Glutamatergic neuron (in vitro differentiated cells): Measurements from ENCODE around the gene MLLT3. TPM values are rescaled to one million over a fixed set of nuclear protein-coding genes. Genes with fewer than 3 reads are reported as not detected.

Source experiments
- DNase-seq: peaks from one replicate; pipeline ENCODE4 v3.0.0; 2022
- H3K27ac Mint-ChIP-seq: one replicate; pipeline ENCODE4 v1.8.0; 2020; ENCODE audit warnings: mild to moderate bottlenecking, mixed read lengths, inconsistent platforms; ENCODE audit not compliant: unreplicated experiment
- H3K27me3 Mint-ChIP-seq: one replicate; pipeline ENCODE4 v1.8.0; 2020; ENCODE audit warnings: mild to moderate bottlenecking, moderate library complexity, mixed read lengths, inconsistent platforms; ENCODE audit not compliant: unreplicated experiment
- H3K36me3 Mint-ChIP-seq: one replicate; pipeline ENCODE4 v1.8.0; 2020; ENCODE audit warnings: mild to moderate bottlenecking, mixed read lengths, inconsistent platforms; ENCODE audit not compliant: unreplicated experiment
- H3K4me1 Mint-ChIP-seq: one replicate; pipeline ENCODE4 v1.8.0; 2020; ENCODE audit warnings: mild to moderate bottlenecking, low read depth, mixed read lengths, inconsistent platforms; ENCODE audit not compliant: unreplicated experiment
- H3K4me3 Mint-ChIP-seq: one replicate; pipeline ENCODE4 v1.8.0; 2020; ENCODE audit warnings: mild to moderate bottlenecking, mixed read lengths, inconsistent platforms; ENCODE audit not compliant: unreplicated experiment
- H3K9me3 Mint-ChIP-seq: one replicate; pipeline ENCODE4 v1.8.0; 2020; ENCODE audit warnings: mild to moderate bottlenecking, moderate library complexity, mixed read lengths, inconsistent platforms; ENCODE audit not compliant: unreplicated experiment
- total RNA-seq: library from RNA; stranded (reverse); fragmentation: NEBNext Ultra II Directional; extraction: Animal tissue kit (Norgen Biotek cat#: 25700); gene quantifications from one replicate; pipeline ENCODE4 v1.2.1, GENCODE V29; 2021; ENCODE audit not compliant: unreplicated experiment
- TF ChIP-seq, protein P1 (sequence below): fragments of 200-600 bp; sonication (generic); IDR thresholded peaks from one replicate; pipeline ENCODE4 v1.5.0; 2021; ENCODE audit not compliant: partially characterized antibody, unreplicated experiment

MLLT3 gene
- total RNA-seq, 1 donor from 2014 or later, result 11.7 TPM

DNA sequence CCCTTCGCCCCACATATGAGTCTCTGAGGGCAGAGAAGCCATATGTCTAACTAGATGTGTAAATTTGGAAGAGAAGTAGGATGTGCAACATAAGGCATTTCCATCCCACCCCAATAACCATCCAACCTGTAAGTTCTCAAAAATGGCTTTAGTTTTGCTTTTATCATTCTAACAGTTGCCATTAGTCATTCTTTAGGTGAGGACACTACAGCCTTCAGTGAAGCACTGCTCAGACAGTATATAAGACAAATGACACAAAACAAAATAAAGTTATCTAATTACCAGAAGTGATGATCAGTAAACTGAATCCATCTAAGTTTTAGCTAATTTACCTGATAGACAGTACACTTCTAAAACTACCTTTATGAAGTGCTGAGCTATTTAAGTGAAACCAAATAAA is 23.9 kb downstream of the MLLT3 start:
- H3K27me3 Mint-ChIP-seq, result no peaks in the 10 kb centered on the region
- no peaks in the 10 kb centered on the region for H3K36me3 Mint-ChIP-seq
- no peak for DNase-seq
- H3K4me1 Mint-ChIP-seq, result peaks cover 4% of the 10 kb centered on the region
- H3K9me3 Mint-ChIP-seq, result no peaks in the 10 kb centered on the region
- TF ChIP-seq, protein P1, sequence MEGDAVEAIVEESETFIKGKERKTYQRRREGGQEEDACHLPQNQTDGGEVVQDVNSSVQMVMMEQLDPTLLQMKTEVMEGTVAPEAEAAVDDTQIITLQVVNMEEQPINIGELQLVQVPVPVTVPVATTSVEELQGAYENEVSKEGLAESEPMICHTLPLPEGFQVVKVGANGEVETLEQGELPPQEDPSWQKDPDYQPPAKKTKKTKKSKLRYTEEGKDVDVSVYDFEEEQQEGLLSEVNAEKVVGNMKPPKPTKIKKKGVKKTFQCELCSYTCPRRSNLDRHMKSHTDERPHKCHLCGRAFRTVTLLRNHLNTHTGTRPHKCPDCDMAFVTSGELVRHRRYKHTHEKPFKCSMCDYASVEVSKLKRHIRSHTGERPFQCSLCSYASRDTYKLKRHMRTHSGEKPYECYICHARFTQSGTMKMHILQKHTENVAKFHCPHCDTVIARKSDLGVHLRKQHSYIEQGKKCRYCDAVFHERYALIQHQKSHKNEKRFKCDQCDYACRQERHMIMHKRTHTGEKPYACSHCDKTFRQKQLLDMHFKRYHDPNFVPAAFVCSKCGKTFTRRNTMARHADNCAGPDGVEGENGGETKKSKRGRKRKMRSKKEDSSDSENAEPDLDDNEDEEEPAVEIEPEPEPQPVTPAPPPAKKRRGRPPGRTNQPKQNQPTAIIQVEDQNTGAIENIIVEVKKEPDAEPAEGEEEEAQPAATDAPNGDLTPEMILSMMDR, result no peak
- no peak overlapping the region for H3K27ac Mint-ChIP-seq
- no peak overlapping the region for H3K4me3 Mint-ChIP-seq

DNA sequence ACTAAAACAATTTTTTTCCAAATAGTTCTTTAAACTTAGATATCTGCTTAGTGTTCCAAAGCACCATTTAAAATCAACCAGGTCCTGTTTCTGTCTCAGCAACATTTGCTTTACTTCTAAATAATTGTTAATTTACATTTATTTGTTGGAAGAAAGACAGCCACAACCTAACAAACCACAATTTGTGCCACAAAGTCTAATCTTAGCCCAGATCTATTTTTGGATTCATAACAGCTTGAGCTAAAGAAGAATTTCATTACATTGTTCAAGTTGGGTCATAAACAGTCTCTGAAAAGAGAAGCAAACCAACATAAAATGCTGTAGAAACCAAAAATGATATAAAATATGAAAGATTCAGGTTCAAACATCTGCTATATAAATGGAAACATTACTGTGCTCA is 24.4 kb downstream of the MLLT3 start:
- H3K27ac Mint-ChIP-seq, result no peak overlapping the region
- no peak overlapping the region for H3K4me3 Mint-ChIP-seq
- H3K9me3 Mint-ChIP-seq, result no peaks in the 10 kb centered on the region
- peaks cover 4% of the 10 kb centered on the region for H3K4me1 Mint-ChIP-seq
- no peak for DNase-seq
- H3K27me3 Mint-ChIP-seq, result no peaks in the 10 kb centered on the region
- TF ChIP-seq, protein P1, result no peak
- H3K36me3 Mint-ChIP-seq, result no peaks in the 10 kb centered on the region

DNA sequence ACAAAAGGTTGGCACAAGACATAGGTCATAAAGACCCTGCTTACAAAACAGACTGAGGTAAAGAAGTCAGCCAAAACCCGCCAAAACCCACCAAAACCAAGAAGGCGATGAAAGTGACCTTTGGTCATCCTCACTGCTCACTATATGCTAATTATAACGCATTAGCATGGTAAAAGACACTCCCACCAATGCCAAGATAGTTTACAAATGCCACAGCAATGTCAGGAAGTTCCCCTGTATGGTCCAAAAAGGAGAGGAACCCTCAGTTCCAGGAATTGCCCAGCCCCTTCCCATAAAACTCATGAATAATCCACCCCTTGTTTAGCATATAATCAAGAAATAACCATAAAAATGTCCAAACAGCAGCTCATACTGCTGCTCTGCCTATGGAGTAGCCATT is 27.7 kb downstream of the MLLT3 start:
- DNase-seq, result no peak
- Mint-ChIP-seq H3K4me1 (peaks cover 4% of the 10 kb centered on the region), H3K27me3 (peaks cover 1% of the 10 kb centered on the region), H3K9me3 (peaks cover 2% of the 10 kb centered on the region), H3K36me3 (peaks cover 5% of the 10 kb centered on the region), H3K4me3 (no peak overlapping the region), H3K27ac (no peak overlapping the region)
- TF ChIP-seq, protein P1, result no peak

DNA sequence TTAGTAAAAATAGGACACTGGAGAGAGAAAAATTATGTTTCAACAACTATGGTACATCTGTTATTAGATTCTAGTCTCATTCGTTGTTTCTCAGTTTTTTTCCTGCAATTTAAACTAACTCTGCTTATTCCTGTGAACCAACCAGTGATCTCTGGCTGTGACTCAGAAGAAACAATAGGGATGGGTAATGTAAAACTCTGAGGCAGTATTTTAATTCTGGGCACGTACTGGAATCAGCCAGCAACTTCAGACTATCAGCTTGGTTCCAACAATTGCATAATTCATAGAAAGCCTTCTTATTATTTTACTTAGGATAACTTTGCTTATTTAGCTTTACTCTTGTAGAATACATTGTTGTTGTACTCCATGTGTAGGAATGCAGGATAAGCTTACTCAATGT is 28.8 kb downstream of the MLLT3 start:
- Mint-ChIP-seq H3K4me3 (no peak overlapping the region), H3K27ac (no peak overlapping the region), H3K27me3 (peaks cover 1% of the 10 kb centered on the region), H3K4me1 (peaks cover 4% of the 10 kb centered on the region), H3K9me3 (peaks cover 2% of the 10 kb centered on the region), H3K36me3 (peaks cover 5% of the 10 kb centered on the region)
- DNase-seq, result no peak
- TF ChIP-seq, protein P1, result no peak

DNA sequence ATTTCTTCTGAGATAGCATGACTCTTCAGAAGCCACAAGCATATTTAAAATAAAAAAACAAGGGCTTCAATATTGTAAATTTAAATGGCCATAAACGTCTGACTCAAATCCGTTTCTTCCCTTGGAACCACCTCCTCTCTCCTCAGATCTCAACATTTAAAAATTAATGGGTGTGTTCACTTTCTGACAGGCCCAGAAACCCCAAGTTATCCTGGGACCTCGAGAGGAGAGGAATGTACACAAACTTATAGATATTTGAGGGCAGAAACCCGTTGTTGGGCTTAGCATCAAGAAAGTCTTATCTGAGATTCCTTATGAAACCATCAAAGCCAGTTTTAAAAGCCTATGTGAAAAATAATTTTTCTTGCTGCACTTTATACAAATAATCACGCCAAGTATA is 29.2 kb downstream of the MLLT3 start:
- DNase-seq, result no peak
- Mint-ChIP-seq H3K36me3 (peaks cover 5% of the 10 kb centered on the region), H3K9me3 (peaks cover 2% of the 10 kb centered on the region), H3K4me1 (peaks cover 1% of the 10 kb centered on the region), H3K27ac (no peak overlapping the region), H3K4me3 (no peak overlapping the region), H3K27me3 (peaks cover 1% of the 10 kb centered on the region)
- TF ChIP-seq, protein P1, result no peak
